Colonic mucosa (tissue), 4 donors: Measurements from ENCODE around the gene MIDN. TPM values are rescaled to one million over a fixed set of nuclear protein-coding genes. Genes with fewer than 3 reads are reported as not detected.
A peak's percentile ranks its signal among the peaks of the same experiment; 100 is the strongest.

Experiments
- DNase-seq: peaks from one replicate; pipeline ENCODE4 v3.0.0-alpha.2; 2020
- H3K27ac ChIP-seq: fragments of 200-600 bp; one replicate; pipeline ENCODE4 v1.8.0; 2021
- H3K27me3 ChIP-seq: fragments of 200-600 bp; one replicate; pipeline ENCODE4 v1.8.0; 2021
- H3K36me3 ChIP-seq: fragments of 200-600 bp; one replicate; pipeline ENCODE4 v1.8.0; 2021
- H3K4me1 ChIP-seq: fragments of 200-600 bp; one replicate; pipeline ENCODE4 v1.8.0; 2021; ENCODE audit warnings: mild to moderate bottlenecking
- H3K4me3 ChIP-seq: fragments of 200-600 bp; one replicate; pipeline ENCODE4 v1.8.0; 2021
- H3K9ac ChIP-seq, 2 donors: one replicate each; pipeline ENCODE4 v1.7.0; 2013; ENCODE audit warnings: control low read depth in 2 of 2, low read depth in 2 of 2, low read length in 2 of 2
- H3K9me3 ChIP-seq: fragments of 200-600 bp; one replicate; pipeline ENCODE4 v1.8.0; 2021
- intact Hi-C: fragments of 100-400 bp; cut with DNase I; formaldehyde crosslinking; loops from one replicate; pipeline ENCODE4 v1.14.1; 2022
- total RNA-seq, 2 donors: library from RNA; stranded (reverse); fragmentation: NEBNext Ultra II Directional in 1 of 2; extraction: Animal tissue kit (Norgen Biotek cat#: 25700) in 1 of 2; gene quantifications; one replicate each; pipeline ENCODE4 v1.2.1, GENCODE V29; 2021
- TF ChIP-seq, protein P1 (sequence below): fragments of 200-600 bp; IDR thresholded peaks from one replicate; pipeline ENCODE4 v1.8.0; 2022; ENCODE audit warnings: antibody characterized with exemption, mild to moderate bottlenecking
- donor health status: healthy.
- donor health status: DM: no; HTN: no; CAD: no.
- donor health status: DM: no; HTN: no; CAD: no.

Gene MIDN
- total RNA-seq, 2 donors from 2014 or later, result 172 to 177 TPM

DNA sequence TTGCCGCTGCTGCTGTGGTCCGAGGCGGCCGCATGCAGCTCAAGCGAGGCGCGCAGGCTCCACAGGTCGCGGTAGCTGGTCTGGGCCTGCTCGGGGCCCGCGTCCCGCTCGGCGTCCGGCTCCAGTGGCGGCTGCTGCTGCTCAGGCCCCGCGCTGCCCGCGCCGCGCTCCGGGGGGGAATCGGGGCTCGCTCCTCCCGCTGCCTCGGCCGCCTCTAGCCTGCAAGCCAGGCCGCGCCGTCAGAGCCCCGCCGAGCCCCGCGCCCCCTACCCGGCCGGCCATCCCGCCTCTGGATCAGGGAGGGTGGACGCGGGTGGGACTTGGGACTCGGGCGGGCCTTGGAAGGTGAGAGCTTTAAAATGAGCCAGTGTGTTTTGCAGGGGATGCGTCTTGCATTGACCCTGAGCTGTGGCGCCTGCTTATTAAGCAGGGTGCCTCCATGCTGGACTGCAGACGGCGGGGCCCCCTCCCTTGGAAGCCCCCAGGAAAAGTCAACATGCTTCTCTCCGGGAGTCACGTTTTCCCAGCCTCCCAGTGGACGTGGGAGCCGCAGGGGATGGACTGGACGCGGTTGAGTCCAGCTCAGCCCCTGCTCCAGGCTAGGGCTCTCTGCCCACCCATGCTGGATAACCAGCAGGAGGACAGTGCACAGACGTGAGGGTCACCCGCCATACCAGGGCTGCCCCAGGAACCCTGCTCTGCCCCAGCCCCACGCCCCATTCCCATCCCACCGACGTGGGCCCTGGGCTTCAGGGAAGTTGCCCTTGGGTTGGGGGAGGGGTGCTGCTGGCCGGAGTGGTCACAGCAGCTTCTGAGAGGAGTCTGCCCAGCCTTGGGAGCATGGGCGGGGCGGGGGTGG is 18.2 kb upstream of the MIDN start:
- TF ChIP-seq, protein P1, sequence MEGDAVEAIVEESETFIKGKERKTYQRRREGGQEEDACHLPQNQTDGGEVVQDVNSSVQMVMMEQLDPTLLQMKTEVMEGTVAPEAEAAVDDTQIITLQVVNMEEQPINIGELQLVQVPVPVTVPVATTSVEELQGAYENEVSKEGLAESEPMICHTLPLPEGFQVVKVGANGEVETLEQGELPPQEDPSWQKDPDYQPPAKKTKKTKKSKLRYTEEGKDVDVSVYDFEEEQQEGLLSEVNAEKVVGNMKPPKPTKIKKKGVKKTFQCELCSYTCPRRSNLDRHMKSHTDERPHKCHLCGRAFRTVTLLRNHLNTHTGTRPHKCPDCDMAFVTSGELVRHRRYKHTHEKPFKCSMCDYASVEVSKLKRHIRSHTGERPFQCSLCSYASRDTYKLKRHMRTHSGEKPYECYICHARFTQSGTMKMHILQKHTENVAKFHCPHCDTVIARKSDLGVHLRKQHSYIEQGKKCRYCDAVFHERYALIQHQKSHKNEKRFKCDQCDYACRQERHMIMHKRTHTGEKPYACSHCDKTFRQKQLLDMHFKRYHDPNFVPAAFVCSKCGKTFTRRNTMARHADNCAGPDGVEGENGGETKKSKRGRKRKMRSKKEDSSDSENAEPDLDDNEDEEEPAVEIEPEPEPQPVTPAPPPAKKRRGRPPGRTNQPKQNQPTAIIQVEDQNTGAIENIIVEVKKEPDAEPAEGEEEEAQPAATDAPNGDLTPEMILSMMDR, result no peak
- Histone ChIP-seq H3K9me3 (no peaks in the 10 kb centered on the region), H3K27me3 (peaks cover 15% of the 10 kb centered on the region), H3K4me3 (no peak overlapping the region), H3K27ac (no peak overlapping the region), H3K36me3 (no peaks in the 10 kb centered on the region), H3K9ac (no peak overlapping the region), H3K4me1 (peaks cover 17% of the 10 kb centered on the region)
- DNase-seq, result no peak
- intact Hi-C loops, result no loop called here

DNA sequence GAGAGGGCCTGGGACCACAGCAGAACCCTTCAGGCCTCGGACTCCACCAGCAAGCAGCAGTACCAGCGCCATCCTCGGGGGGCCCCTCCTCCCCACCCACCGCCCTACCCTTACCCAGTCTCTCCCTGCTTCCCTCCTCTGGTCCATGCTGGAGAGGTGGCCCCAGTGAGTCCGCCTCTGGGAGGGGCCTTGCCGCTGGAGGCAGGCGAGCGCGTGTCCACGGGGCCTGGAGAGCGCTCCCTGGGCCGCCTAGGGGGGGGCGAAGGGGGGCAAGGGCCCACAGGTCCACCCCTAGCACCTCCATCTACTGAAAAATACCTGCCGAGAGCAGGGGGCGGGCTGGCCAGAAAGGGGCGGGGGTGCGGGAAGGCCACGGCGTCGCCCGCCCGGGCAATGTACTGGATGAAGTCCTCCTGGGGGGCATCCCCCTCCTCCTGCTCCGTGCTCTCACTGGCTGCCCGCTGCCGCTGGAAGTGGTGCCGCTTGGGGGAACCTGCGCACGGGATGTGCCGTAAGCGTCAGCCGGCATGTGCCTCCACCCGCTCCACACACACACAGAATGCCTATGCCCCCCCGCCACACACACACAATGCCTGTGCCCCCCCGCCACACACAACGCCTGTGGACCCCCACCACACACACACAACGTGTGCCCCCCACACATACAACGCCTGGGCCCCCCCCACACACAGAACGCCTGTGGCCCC is 17.4 kb upstream of the MIDN start:
- DNase-seq, result no peak

GRCh38 chr19:1231729-1232637 is 16.4 kb upstream of the MIDN start:
- H3K9me3 ChIP-seq, result no peaks in the 10 kb centered on the region
- H3K4me1 ChIP-seq, result peaks cover 17% of the 10 kb centered on the region
- no peak overlapping the region for H3K27ac ChIP-seq
- H3K9ac ChIP-seq, result no peak overlapping the region
- peaks cover 32% of the 10 kb centered on the region for H3K27me3 ChIP-seq
- no peak for DNase-seq
- no peaks in the 10 kb centered on the region for H3K36me3 ChIP-seq
- intact Hi-C loops, result no loop called here
- H3K4me3 ChIP-seq, result no peak overlapping the region
- TF ChIP-seq, protein P1, result no peak

More for the DNA sequence above, 17.4 kb upstream of the MIDN start:
- Histone ChIP-seq H3K27ac (no peak overlapping the region), H3K9ac (no peak overlapping the region), H3K4me1 (peaks cover 17% of the 10 kb centered on the region), H3K4me3 (no peak overlapping the region), H3K27me3 (peaks cover 23% of the 10 kb centered on the region), H3K9me3 (no peaks in the 10 kb centered on the region), H3K36me3 (no peaks in the 10 kb centered on the region)
- TF ChIP-seq, protein P1, result no peak
- intact Hi-C loops, result no loop called here

- intact Hi-C loops, result no loop called here
- H3K36me3 ChIP-seq, result no peaks in the 10 kb centered on the region
- no peak for DNase-seq
- H3K9me3 ChIP-seq, result no peaks in the 10 kb centered on the region
- peaks cover 17% of the 10 kb centered on the region for H3K4me1 ChIP-seq
- no peak overlapping the region for H3K27ac ChIP-seq
- no peak overlapping the region for H3K9ac ChIP-seq
- H3K27me3 ChIP-seq, result peaks cover 37% of the 10 kb centered on the region
- no peak overlapping the region for H3K4me3 ChIP-seq
- TF ChIP-seq, protein P1, result no peak
These were observed 15.7 kb upstream of the MIDN start for GRCh38 chr19:1232652-1233072.

GRCh38 chr19:1233115-1233667 is 15.2 kb upstream of the MIDN start:
- DNase-seq, result peak; percentile 42
- TF ChIP-seq, protein P1, result no peak
- H3K36me3 ChIP-seq, result no peaks in the 10 kb centered on the region
- H3K9ac ChIP-seq, result peak overlapping the region in 1 of 2 donors; percentile 19
- no peak overlapping the region for H3K27ac ChIP-seq
- no peak overlapping the region for H3K4me3 ChIP-seq
- peaks cover 37% of the 10 kb centered on the region for H3K27me3 ChIP-seq
- intact Hi-C loops, result no loop called here
- no peaks in the 10 kb centered on the region for H3K9me3 ChIP-seq
- peaks cover 17% of the 10 kb centered on the region for H3K4me1 ChIP-seq
